Right renal pelvis (tissue), 4 donors: ENCODE results near the gene PSMD12. TPM values are rescaled to one million over a fixed set of nuclear protein-coding genes. Genes with fewer than 3 reads are reported as not detected.
"Not testable (repeated sequence)": the region's sequence is repeated elsewhere in the genome, so short reads cannot be mapped to it uniquely, and the experiment has no call there.

ENCODE experiments used
- DNase-seq, 4 donors: peaks; one replicate each; pipeline ENCODE4 v3.0.0-alpha.2; 2013; ENCODE audit warnings: low read depth in 4 of 4, low spot score in 3 of 4, missing footprints in 1 of 4
- polyA plus RNA-seq, 4 donors: library from polyadenylated mRNA; unstranded; fragments of 120-200 nt; gene quantifications; one replicate each; pipeline ENCODE4 v1.2.1, GENCODE V29; 2013; ENCODE audit not compliant: insufficient read length in 4 of 4

Gene PSMD12
- polyA plus RNA-seq, 4 donors, result 40.8 to 50.2 (median 46.3) TPM

- not testable (repeated sequence) for DNase-seq
These were observed 22.2 kb upstream of the PSMD12 start for GRCh38 chr17:67388536-67388935.

- DNase-seq, result no peak
These were observed 20.7 kb upstream of the PSMD12 start for GRCh38 chr17:67386965-67387551.

- no peak for DNase-seq
These were observed 19.0 kb upstream of the PSMD12 start for GRCh38 chr17:67385122-67385988.

- DNase-seq, result no peak
These were observed 15.5 kb upstream of the PSMD12 start for GRCh38 chr17:67381929-67382257.

GRCh38 chr17:67379251-67379630 lies 12.9 kb upstream of the PSMD12 start:
- DNase-seq, result peak in 1 of 4 donors; percentile 20

GRCh38 chr17:67378454-67379250 lies 12.3 kb upstream of the PSMD12 start:
- DNase-seq, result peak in 2 of 4 donors; percentile 61 to 62

- DNase-seq, result peak in 1 of 4 donors; percentile 45
These were observed 11.4 kb upstream of the PSMD12 start for GRCh38 chr17:67377488-67378453.

GRCh38 chr17:67376737-67377487 lies 10.5 kb upstream of the PSMD12 start, which contains the start of gene PITPNC1:
PITPNC1 (plus strand) TSS chr17:67377281.
- peak in 2 of 4 donors; percentile 67 to 73 for DNase-seq

GRCh38 chr17:67376415-67376736 lies 10.0 kb upstream of the PSMD12 start:
- DNase-seq, result no peak

GRCh38 chr17:67375716-67376115 lies 9.3 kb upstream of the PSMD12 start:
- no peak for DNase-seq

- no peak for DNase-seq
These were observed 8.7 kb upstream of the PSMD12 start for GRCh38 chr17:67375054-67375427.

GRCh38 chr17:67374329-67375053 lies 8.1 kb upstream of the PSMD12 start:
- peak in 2 of 4 donors; percentile 64 to 68 for DNase-seq

GRCh38 chr17:67372751-67373150 lies 6.4 kb upstream of the PSMD12 start:
- DNase-seq, result no peak

GRCh38 chr17:67369676-67370075 lies 3.3 kb upstream of the PSMD12 start:
- no peak for DNase-seq

GRCh38 chr17:67365738-67366192 lies 612 bp downstream of the PSMD12 start:
- DNase-seq, result no peak

- no peak for DNase-seq
These were observed 1.3 kb downstream of the PSMD12 start for GRCh38 chr17:67364847-67365737.

GRCh38 chr17:67362173-67362572 lies 4.2 kb downstream of the PSMD12 start:
- no peak for DNase-seq

- DNase-seq, result no peak
These were observed 5.5 kb downstream of the PSMD12 start for GRCh38 chr17:67360880-67361279.
